Measurements from ENCODE around the gene ATF3. TPM values are rescaled to one million over a fixed set of nuclear protein-coding genes. Genes with fewer than 3 reads are reported as not detected.

Gene ATF3
- total RNA-seq, 1 experiment from 2014 or later: 8.0 TPM

GRCh38 chr1:212643877-212644276 is 35.3 kb downstream of the ATF3 start:
- no peak overlapping the region for H3K4me3 ChIP-seq (ENCODE audit: low read length)
- no peaks in the 10 kb centered on the region for H3K4me1 ChIP-seq (ENCODE audit: low read length)

GRCh38 chr1:212644866-212645545 is 36.4 kb downstream of the ATF3 start:
- Histone ChIP-seq H3K36me3 (ENCODE audit: insufficient read depth, low read length) (no peaks in the 10 kb centered on the region), H3K9me3 (ENCODE audit: low read length) (no peaks in the 10 kb centered on the region), H3K4me2 (ENCODE audit: low read depth, low read length, poor library complexity, severe bottlenecking) (no peak overlapping the region), H4K20me1 (ENCODE audit: insufficient read depth, low read depth, low read length) (no peaks in the 10 kb centered on the region), H2AFZ (ENCODE audit: low read length) (no peak overlapping the region), H3K9me2 (replicated peaks; ENCODE audit: insufficient read depth, low read length) (no peaks in the 10 kb centered on the region), H3K79me2 (ENCODE audit: low read length) (no peaks in the 10 kb centered on the region), H3K27me3 (ENCODE audit: low read length) (no peaks in the 10 kb centered on the region), H3K9ac (ENCODE audit: low read length) (no peak overlapping the region), H3K4me3 (ENCODE audit: low read length) (no peak overlapping the region), H3K27ac (ENCODE audit: low read length) (no peak overlapping the region), H3K4me1 (ENCODE audit: low read length) (no peaks in the 10 kb centered on the region)
- no peak for DNase-seq

More at GRCh38 chr1:212643877-212644276, 35.3 kb downstream of the ATF3 start:
- Histone ChIP-seq H3K9ac (ENCODE audit: low read length) (no peak overlapping the region), H3K36me3 (ENCODE audit: insufficient read depth, low read length) (no peaks in the 10 kb centered on the region), H3K27ac (ENCODE audit: low read length) (no peak overlapping the region), H4K20me1 (ENCODE audit: insufficient read depth, low read depth, low read length) (no peaks in the 10 kb centered on the region), H3K79me2 (ENCODE audit: low read length) (no peaks in the 10 kb centered on the region), H3K4me2 (ENCODE audit: low read depth, low read length, poor library complexity, severe bottlenecking) (no peak overlapping the region), H3K27me3 (ENCODE audit: low read length) (no peaks in the 10 kb centered on the region), H2AFZ (ENCODE audit: low read length) (no peak overlapping the region), H3K9me2 (replicated peaks; ENCODE audit: insufficient read depth, low read length) (no peaks in the 10 kb centered on the region), H3K9me3 (ENCODE audit: low read length) (no peaks in the 10 kb centered on the region)
- DNase-seq: no peak

- Histone ChIP-seq H3K36me3 (ENCODE audit: insufficient read depth, low read length) (no peaks in the 10 kb centered on the region), H3K27me3 (ENCODE audit: low read length) (no peaks in the 10 kb centered on the region)
Measured at GRCh38 chr1:212645546-212646543, 37.3 kb downstream of the ATF3 start.

GRCh38 chr1:212646588-212646987 is 38.0 kb downstream of the ATF3 start:
- no peaks in the 10 kb centered on the region for H4K20me1 ChIP-seq (ENCODE audit: insufficient read depth, low read depth, low read length)
- no peaks in the 10 kb centered on the region for H3K9me2 ChIP-seq (replicated peaks; ENCODE audit: insufficient read depth, low read length)
- no peaks in the 10 kb centered on the region for H3K27me3 ChIP-seq (ENCODE audit: low read length)
- no peaks in the 10 kb centered on the region for H3K36me3 ChIP-seq (ENCODE audit: insufficient read depth, low read length)
- DNase-seq: no peak
- H3K79me2 ChIP-seq (ENCODE audit: low read length): no peaks in the 10 kb centered on the region
- no peak overlapping the region for H2AFZ ChIP-seq (ENCODE audit: low read length)
- no peaks in the 10 kb centered on the region for H3K9me3 ChIP-seq (ENCODE audit: low read length)
- no peak overlapping the region for H3K9ac ChIP-seq (ENCODE audit: low read length)
- no peak overlapping the region for H3K4me2 ChIP-seq (ENCODE audit: low read depth, low read length, poor library complexity, severe bottlenecking)
- no peak overlapping the region for H3K4me3 ChIP-seq (ENCODE audit: low read length)
- H3K4me1 ChIP-seq (ENCODE audit: low read length): no peaks in the 10 kb centered on the region
- no peak overlapping the region for H3K27ac ChIP-seq (ENCODE audit: low read length)

More at GRCh38 chr1:212645546-212646543, 37.3 kb downstream of the ATF3 start:
- H3K4me2 ChIP-seq (ENCODE audit: low read depth, low read length, poor library complexity, severe bottlenecking): no peak overlapping the region
- no peaks in the 10 kb centered on the region for H4K20me1 ChIP-seq (ENCODE audit: insufficient read depth, low read depth, low read length)
- no peak overlapping the region for H2AFZ ChIP-seq (ENCODE audit: low read length)
- no peaks in the 10 kb centered on the region for H3K9me3 ChIP-seq (ENCODE audit: low read length)
- no peaks in the 10 kb centered on the region for H3K79me2 ChIP-seq (ENCODE audit: low read length)
- H3K4me1 ChIP-seq (ENCODE audit: low read length): no peaks in the 10 kb centered on the region
- H3K9me2 ChIP-seq (replicated peaks; ENCODE audit: insufficient read depth, low read length): no peaks in the 10 kb centered on the region
- no peak overlapping the region for H3K27ac ChIP-seq (ENCODE audit: low read length)
- no peak overlapping the region for H3K4me3 ChIP-seq (ENCODE audit: low read length)
- no peak overlapping the region for H3K9ac ChIP-seq (ENCODE audit: low read length)
- DNase-seq: no peak

- Histone ChIP-seq H3K4me1 (ENCODE audit: low read length) (no peaks in the 10 kb centered on the region), H3K4me3 (ENCODE audit: low read length) (no peak overlapping the region), H3K4me2 (ENCODE audit: low read depth, low read length, poor library complexity, severe bottlenecking) (no peak overlapping the region), H3K27ac (ENCODE audit: low read length) (no peak overlapping the region), H4K20me1 (ENCODE audit: insufficient read depth, low read depth, low read length) (no peaks in the 10 kb centered on the region), H2AFZ (ENCODE audit: low read length) (no peak overlapping the region), H3K79me2 (ENCODE audit: low read length) (no peaks in the 10 kb centered on the region), H3K9me3 (ENCODE audit: low read length) (no peaks in the 10 kb centered on the region), H3K27me3 (ENCODE audit: low read length) (no peaks in the 10 kb centered on the region), H3K9ac (ENCODE audit: low read length) (no peak overlapping the region), H3K36me3 (ENCODE audit: insufficient read depth, low read length) (no peaks in the 10 kb centered on the region), H3K9me2 (replicated peaks; ENCODE audit: insufficient read depth, low read length) (no peaks in the 10 kb centered on the region)
- no peak for DNase-seq
Measured at GRCh38 chr1:212647004-212647403, 38.4 kb downstream of the ATF3 start.

GRCh38 chr1:212648431-212648830 is 39.9 kb downstream of the ATF3 start:
- Histone ChIP-seq H3K4me3 (ENCODE audit: low read length) (no peak overlapping the region), H3K27me3 (ENCODE audit: low read length) (no peaks in the 10 kb centered on the region), H3K9ac (ENCODE audit: low read length) (no peak overlapping the region), H3K9me2 (replicated peaks; ENCODE audit: insufficient read depth, low read length) (no peaks in the 10 kb centered on the region), H3K4me1 (ENCODE audit: low read length) (no peaks in the 10 kb centered on the region), H3K9me3 (ENCODE audit: low read length) (no peaks in the 10 kb centered on the region), H2AFZ (ENCODE audit: low read length) (no peak overlapping the region), H3K36me3 (ENCODE audit: insufficient read depth, low read length) (no peaks in the 10 kb centered on the region), H3K79me2 (ENCODE audit: low read length) (no peaks in the 10 kb centered on the region), H3K4me2 (ENCODE audit: low read depth, low read length, poor library complexity, severe bottlenecking) (no peak overlapping the region), H3K27ac (ENCODE audit: low read length) (no peak overlapping the region), H4K20me1 (ENCODE audit: insufficient read depth, low read depth, low read length) (no peaks in the 10 kb centered on the region)
- DNase-seq: no peak

GRCh38 chr1:212649020-212649419 is 40.5 kb downstream of the ATF3 start:
- H3K79me2 ChIP-seq (ENCODE audit: low read length): no peaks in the 10 kb centered on the region
- no peak overlapping the region for H3K9ac ChIP-seq (ENCODE audit: low read length)
- no peaks in the 10 kb centered on the region for H3K27me3 ChIP-seq (ENCODE audit: low read length)
- H3K4me3 ChIP-seq (ENCODE audit: low read length): no peak overlapping the region
- H3K27ac ChIP-seq (ENCODE audit: low read length): no peak overlapping the region
- H3K36me3 ChIP-seq (ENCODE audit: insufficient read depth, low read length): no peaks in the 10 kb centered on the region
- H2AFZ ChIP-seq (ENCODE audit: low read length): no peak overlapping the region
- H3K4me1 ChIP-seq (ENCODE audit: low read length): no peaks in the 10 kb centered on the region
- no peaks in the 10 kb centered on the region for H3K9me3 ChIP-seq (ENCODE audit: low read length)
- DNase-seq: no peak
- no peak overlapping the region for H3K4me2 ChIP-seq (ENCODE audit: low read depth, low read length, poor library complexity, severe bottlenecking)
- no peaks in the 10 kb centered on the region for H4K20me1 ChIP-seq (ENCODE audit: insufficient read depth, low read depth, low read length)
- no peaks in the 10 kb centered on the region for H3K9me2 ChIP-seq (replicated peaks; ENCODE audit: insufficient read depth, low read length)

GRCh38 chr1:212650228-212650627 is 41.7 kb downstream of the ATF3 start:
- no peak overlapping the region for H3K27ac ChIP-seq (ENCODE audit: low read length)
- no peak overlapping the region for H2AFZ ChIP-seq (ENCODE audit: low read length)
- no peaks in the 10 kb centered on the region for H3K36me3 ChIP-seq (ENCODE audit: insufficient read depth, low read length)
- H3K4me1 ChIP-seq (ENCODE audit: low read length): no peaks in the 10 kb centered on the region
- DNase-seq: no peak
- H3K4me2 ChIP-seq (ENCODE audit: low read depth, low read length, poor library complexity, severe bottlenecking): no peak overlapping the region
- H3K79me2 ChIP-seq (ENCODE audit: low read length): no peaks in the 10 kb centered on the region
- H4K20me1 ChIP-seq (ENCODE audit: insufficient read depth, low read depth, low read length): no peaks in the 10 kb centered on the region
- no peak overlapping the region for H3K9ac ChIP-seq (ENCODE audit: low read length)
- H3K4me3 ChIP-seq (ENCODE audit: low read length): no peak overlapping the region
- H3K9me3 ChIP-seq (ENCODE audit: low read length): no peaks in the 10 kb centered on the region
- no peaks in the 10 kb centered on the region for H3K9me2 ChIP-seq (replicated peaks; ENCODE audit: insufficient read depth, low read length)
- H3K27me3 ChIP-seq (ENCODE audit: low read length): no peaks in the 10 kb centered on the region

Data from Karpas-422 (cell line).